Stimulated activated CD4-positive, alpha-beta T cell treated with anti-CD3 and anti-CD28 coated beads, Interleukin-2, amount 100 ng/mL, for 4 hours (primary cell): ENCODE measurements around the gene FOXN1.
"Not testable (repeated sequence)": the region's sequence is repeated elsewhere in the genome, so short reads cannot be mapped to it uniquely, and the experiment has no call there.

Experiments used
- DNase-seq: peaks from one replicate; pipeline ENCODE4 v3.0.0-alpha.2; 2020; ENCODE audit warnings: low read depth

The FOXN1 gene

DNA sequence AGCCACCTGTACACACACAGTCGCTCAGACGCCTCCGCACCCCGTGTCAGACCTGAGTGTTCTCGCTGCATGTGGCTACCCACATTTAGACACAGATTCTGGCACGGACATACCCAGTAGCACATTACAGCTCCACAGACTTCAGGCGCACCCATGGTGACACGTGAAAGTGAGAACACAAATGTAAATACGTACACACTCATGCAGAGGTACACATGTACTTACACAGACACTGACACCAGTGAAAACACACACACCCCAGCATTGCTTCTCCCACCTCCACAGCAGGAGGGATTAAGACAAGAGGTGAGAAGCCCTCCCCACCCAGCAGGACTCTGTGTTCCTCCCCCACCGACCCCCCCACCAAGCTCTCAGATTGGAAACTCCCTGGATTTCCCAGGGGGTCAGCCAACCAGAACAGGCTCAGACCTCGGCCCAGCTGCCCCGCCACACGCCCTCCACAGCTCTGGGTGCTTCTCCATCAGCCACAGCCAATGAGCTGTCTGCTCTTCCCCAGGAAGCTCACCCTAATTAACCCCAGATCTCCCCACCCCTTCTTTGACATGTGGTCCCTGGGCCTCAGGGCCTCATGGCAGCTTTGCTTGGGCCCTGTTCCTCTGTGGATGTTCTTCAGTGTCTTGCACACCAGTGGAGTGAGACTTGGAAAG, 5.3 kb upstream of the FOXN1 start:
- no peak for DNase-seq

DNA sequence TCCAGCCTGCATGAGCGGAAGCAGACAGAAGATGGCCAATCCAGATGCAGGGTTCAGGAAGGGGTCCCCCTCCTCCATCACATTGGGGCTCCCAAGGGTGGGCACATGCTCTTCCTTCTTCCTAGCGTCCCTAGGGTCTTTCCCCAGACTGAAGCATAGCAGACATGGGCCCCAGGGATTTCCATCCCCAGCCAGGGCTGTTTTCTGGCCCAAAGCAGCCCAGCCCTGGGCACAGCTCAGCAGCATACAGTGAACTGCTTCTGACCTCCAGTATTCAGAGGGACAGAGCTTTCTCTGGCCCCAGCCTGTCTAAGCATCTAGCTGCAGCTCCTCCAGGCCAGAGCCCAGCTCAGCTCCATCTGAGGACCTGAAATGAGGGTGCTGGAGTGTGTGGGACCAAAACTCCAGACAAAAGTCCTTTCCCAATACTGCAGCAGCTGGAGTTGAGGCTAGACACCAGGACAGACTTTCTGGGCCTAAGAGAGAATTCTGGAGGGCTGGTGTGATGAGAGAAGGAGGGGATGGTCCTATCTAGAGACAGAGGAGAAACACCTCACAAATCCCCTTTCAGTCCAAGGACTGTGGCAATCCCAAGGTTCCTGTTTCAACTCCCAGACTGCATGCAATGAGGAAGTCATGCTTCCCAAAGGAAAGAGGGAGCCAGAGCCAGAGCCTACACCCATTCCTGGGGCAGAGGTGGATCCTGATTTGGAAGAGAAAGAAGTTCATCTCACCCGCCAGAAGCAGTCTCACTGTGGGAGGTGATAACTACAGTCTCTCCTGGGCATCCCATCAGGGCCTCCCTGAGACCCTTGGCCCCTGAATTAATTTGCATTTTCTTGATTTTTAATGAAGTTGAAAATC, 4.5 kb upstream of the FOXN1 start:
- DNase-seq: no peak

DNA sequence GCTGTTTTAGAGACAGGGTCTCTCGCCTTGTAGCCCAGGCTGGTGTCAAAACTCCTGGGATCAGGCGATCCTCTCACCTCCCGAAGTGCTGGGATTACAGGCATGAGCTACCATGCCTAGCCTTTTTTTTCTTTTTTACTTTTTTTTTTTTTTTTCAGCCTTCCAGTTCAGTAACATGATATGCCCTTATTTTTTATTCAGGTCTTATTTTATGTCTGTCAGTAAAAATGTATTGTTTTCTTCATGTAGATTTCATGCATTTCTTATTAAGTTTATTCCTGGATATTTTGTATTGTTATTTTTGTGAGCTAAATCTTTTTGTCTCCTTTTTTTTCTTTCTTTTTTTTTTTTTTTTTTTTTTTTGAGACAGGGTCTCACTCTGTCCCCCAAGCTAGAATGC, 2.7 kb upstream of the FOXN1 start:
- no peak for DNase-seq

DNA sequence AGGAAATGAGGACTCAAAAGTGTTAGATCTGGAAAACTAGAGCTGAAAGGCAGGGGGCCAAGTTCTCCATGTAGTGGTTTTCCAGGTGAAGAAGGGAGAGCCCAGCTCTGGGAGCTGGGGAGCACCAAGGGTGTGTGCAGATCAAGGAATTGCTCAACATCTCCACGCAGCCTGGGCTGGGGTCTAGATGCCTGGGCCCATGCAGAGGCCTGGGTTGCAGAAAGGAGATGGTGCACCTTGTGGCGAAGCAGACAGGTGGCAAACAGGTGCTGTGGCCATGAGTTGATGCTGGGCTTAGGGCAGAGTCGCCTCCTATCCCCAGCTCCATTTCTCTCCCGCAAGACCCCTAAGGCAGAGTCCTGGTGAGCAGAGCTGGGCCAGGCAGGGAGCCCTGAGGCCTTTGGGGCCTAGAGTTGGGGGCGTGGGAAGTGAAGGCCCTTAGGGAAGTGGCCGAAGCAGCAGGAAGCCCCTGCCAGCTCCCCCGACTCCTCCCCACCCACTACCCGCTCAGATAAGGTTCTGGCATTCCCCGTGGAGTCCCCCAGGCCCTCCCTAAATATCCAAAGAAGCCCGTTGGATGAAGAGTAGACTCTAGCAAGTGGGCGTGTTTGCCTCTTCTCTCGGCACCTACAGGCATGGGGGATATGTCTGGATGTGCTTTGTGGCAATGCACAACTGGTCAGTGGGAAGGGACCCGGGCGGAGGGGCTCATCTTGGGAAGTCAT, 777 bp downstream of the FOXN1 start:
- no peak for DNase-seq

DNA sequence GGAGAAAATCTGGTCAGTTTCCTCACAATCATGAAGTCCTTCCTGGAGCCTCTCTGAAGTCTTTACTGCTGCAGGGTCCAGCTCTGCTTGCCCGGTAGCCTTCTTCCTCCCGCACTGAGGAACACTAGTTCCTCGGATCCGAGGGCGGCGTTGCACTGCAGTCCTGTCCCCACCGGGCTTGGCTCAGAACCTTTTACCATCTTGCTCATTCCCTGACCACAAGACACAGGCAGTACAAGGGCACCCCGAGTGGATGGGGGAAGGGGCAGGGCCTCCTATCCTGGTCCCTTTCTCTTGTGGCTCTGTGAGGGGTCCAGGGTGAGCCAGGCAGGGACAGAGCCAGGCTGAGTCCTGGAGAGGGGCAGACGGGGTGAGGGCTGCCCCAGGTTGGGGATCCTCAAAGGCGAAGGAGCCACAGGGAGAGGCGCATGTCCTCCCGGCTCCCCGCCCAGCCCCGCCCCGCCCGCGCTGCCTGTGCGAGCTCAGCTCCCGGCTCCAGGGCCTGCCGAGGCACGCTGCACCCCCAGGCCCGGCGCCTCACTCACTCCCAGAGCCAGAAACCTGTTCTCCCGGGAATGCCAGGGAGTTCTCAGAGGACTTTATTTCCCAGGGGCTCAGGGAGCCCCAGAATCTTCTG, 1.5 kb downstream of the FOXN1 start:
- DNase-seq: no peak

DNA sequence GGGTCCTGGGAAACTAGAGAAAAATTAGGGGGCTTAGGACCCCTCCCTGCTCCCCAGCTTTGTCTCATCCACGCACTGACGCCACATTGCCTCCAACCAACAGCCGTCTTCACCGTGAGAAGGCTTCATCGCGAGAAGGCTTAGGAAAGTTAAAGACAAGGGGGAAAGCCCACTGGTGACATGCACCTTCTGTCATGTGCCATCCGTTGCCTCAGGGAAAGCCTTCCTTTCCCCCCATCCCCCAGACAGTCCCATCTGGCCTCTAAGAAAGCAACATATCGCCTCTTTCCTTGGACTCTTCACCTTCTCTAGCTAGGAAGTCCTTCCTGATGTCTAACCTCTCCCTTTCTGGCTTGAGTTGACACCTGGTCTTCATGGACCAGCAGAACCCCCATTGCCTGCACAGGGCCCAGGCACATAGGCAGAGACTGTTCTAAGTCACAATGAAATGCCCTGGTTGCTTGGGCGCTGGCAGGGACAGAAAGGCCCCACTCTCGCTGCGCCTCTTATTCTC, 2.1 kb downstream of the FOXN1 start:
- DNase-seq: no peak

DNA sequence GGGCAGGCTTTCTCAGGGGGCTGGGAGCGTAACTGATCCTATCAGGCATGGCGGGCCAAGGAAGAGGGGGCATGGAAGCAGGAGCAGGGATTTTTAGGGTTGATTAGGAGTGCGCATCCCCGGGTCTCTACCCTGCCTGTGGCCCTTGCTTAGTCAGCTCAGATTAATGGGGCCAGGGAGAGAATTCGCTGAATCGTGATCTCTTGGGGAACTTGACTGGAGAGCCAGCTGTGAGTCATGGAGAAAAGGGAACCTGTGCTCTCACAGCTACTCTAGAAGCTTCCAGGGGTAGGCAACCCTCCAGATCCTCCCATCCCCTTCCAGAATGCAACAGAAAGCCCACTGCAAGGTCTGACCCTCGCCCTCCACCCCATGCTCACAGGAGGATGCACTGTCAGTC, 3.6 kb downstream of the FOXN1 start:
- DNase-seq: no peak

DNA sequence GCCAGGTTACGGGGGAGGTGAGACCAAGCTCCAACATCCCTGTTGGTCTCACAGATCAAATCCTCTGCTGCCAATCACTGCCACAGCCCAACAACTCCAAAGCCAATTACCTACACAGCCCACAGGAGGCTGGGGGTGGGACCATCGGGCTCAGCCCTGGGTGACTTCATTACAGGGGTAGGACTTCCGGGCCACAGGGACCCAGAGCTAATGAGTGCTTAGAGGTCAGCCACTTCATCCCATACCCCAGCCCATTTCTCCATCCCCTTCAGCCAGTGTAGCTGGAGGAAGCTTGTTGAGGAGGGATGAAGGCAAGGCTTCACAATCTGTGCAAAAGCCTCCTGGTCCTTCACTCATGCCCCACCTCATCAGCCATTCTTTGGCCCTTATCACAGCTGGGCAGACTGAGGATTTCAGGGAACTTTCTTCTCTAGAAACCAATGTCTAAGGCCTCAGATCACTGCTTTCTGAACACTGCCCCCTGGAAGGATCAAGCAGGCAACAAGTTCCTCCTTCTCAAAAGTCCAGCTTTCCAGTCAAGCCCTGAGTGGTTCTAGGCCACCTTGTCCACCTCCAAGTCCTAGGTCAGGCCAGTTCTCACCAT, 5.8 kb downstream of the FOXN1 start:
- no peak for DNase-seq

DNA sequence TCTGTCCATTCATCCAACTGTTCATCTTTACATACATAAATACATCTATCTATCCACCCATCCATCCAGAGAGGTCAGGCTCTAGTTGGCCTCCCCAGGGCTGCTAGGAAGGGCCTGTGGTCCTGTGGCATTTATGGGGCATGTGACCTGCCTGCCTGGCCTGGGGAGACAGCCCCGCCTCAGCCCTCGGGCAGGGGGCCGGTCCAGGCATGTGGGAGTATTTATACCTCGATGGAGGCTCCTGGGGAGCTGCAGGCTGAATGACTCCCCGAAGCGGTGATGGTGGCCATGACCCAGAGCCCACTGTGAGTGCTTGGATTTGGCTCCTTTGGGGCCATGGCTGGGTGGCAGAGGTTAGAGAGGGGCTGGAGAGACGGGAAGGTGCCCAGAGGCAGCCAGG, 7.3 kb downstream of the FOXN1 start:
- no peak for DNase-seq

DNA sequence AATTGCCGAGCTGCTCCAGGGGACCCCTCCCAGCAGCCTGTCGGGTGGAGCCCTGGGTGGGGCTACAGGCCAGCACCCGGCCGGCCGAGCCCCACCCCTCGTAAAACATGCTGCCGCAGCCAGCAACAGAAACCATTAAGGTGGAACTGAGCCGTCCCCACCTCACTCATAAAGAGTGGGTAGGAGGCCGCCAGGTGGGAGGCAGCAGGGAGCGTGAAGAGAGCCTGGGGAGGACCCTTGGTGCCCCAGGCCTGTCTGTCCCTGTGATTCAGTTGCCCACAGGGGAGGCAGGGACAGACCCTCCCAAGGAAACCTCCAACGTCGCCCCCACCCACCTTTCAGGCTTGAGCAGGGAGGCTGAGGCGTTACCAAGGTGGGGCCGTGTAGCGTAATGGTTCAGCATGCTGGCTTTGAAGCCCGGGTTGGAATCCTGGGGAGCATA, 8.4 kb downstream of the FOXN1 start:
- no peak for DNase-seq

DNA sequence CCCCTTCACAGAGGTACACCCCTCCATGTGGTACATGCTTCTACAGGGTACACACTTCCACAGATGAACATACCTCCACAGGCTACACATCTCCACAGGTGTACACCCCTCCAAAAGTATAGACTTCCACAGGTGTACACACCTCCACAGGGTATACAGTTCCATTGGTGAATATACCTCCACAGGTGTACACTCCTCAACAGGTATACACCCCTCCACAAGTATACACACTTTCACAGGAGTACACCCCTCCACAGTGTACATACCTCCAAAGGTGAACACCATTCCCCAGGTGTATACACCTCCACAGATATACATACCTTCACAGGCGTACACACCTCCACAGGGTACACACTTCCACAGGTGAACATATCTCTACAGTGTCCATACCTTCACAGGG, 9.4 kb downstream of the FOXN1 start:
- no peak for DNase-seq

DNA sequence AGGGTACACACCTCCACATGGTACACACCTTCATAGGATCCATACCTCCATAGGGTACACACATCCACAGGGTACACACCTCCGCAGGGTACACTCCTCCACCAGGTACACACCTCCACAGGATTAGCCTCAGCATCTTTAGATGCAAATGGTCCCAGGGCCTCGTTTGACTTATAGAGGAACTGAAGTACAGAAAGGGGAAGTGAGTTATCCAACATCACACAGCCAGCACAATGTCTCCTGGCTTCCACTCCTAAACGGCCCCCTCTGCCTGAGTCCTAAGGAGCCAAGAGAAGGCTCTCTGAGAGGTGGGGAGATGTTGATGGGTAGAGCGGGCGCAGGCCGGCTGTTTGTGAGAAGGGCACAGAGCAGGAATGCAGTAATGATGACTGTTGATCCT, 12.0 kb downstream of the FOXN1 start:
- DNase-seq: no peak

DNA sequence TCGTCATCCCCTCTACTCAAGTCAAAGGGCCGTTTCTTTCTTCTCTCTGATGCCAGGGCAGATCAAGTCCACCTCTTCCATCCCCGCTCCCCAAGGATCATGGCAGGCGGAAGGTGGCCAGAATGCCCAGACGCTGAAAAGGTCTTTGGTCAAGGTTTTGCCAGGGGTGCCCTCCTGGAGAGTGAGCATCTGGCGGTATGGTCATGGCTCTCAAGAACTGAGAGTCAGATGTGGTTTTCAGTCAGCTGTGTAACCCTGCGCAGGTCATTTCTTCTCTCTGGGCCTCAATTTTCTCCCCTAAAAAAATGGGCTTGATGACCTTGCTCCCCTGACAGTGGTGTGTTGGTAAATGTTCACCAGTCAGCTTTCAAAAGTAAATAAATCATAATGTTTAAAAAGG, 12.4 kb downstream of the FOXN1 start:
- no peak for DNase-seq

DNA sequence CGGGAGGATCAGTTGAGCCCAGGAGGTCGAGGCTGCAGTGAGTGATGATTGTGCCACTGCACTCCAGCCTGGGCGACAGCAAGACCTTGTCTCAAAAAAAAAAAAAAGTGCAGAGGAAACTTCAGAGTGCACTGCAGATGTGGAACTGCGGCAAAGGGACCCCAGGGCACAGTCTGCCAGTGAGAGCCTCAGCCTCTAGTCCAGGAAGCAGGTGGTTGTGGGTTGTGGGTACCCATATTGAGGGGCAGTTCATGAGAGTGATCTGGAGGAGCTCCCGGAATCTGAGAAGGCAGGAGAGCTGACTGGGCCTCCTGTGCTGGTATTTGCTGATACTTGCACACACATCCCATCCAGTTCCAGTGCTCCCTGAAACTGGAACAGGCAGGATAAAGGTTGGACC, 13.1 kb downstream of the FOXN1 start:
- no peak for DNase-seq

DNA sequence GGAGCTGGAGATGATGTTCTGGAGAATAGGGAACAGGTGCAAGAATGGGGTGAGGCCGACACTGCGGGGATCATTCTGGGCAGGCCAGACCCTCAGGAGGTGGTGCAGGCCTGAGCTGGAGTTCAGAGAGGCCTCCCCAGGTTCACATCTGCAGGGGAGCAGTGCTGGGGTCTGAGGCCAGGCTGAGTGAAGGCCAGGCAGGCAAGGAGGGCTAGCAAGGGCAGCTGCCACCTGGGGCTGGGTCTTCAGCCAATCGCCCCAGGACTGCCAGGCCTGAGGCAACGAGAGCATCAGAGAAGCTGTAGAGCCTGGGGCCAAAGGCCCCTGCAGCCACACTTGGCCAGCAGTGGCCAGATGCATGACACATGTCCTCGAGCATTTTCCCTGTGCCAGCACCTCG, 14.5 kb downstream of the FOXN1 start:
- no peak for DNase-seq

DNA sequence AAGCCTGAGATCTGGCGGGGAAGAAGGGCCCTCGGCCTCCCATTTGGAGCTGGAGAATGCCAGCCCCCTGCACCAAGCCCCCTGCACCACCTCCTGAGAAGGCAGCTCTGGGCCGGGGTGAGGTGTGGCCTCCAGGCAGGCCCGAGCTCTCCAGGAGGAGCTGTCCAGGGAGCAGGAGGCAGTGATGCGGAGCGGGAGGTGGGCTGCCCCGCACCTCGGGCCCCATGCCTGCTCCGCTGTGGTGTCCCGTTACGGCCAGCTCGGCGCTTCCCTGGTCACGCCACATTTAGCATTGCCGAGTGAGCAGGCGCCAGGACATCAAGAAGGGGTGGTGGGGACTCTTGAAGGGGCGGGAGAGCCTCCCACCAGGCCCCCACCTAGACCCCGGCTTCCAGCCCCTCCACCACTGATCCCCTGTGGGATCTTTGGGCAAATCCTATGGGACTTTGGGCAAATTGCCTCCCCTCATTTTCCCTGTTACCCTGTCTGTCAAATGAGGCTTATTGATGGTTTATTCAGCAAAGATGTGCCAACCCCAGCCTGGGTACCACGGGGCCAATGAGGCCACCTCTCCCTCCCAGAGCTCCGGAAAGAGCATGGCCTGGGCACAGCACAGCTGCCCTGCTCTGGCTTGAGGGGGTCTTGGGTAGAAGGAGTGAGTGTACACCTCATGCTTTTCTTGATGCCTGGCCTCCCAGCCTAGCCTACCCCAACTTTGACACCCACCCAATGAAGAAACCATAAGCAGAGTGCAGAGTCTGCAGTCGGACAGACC, 15.3 kb downstream of the FOXN1 start:
- DNase-seq: no peak

DNA sequence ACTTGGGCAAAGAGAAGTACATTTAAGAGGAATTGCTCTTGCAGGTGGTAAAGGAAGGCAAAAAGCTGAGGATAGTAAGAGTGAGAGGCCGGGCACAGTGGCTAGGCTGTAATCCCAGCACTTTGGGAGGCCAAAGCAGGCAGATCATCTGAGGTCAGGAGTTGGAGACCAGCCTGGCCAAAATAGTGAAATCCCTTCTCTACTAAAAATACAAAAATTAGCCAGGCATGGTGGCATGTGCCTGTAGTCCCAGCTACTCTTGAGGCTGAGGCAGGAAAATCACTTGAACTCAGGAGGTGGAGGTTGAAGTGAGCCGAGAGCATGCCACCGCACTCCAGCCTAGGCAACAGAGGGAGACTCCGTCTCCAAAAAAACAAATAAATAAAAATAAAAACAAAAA, 16.1 kb downstream of the FOXN1 start:
- not testable (repeated sequence) for DNase-seq

DNA sequence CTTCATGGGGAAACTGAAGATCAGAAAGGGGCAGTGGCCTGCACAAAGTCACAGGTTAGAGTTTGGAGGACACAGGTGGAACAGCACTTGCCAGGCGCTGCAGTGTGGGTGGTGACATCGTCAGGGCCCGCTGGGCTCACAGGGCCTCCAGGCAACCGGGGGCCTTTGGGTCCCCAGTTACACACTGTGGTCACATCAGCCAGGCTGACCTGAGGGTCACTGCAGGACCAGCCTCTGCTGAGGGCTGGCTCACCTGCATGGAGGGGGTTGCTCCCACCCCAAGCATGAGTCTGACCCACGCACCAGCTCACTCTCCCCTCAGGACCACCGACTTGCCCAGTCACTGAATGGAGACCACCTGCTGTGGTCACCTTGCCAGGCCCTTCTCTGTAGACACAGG, 17.0 kb downstream of the FOXN1 start:
- no peak for DNase-seq

DNA sequence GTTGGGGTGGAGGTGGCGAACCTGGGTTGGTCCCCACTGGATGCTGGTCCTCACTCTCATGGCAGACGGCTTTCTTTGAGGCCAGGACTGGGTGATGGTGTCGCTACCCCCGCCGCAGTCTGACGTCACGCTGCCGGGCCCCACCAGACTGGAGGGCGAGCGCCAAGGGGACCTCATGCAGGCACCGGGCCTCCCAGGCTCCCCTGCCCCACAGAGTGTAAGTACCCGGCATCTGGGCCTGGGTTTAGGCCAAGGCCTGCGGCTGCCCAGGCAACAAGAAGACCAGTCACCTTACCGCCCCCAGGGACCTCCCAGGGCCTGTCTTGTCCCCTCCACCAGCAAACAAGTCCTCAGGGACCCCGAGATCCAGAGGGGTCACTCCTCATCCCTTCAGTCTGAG, 17.7 kb downstream of the FOXN1 start:
- DNase-seq: no peak

DNA sequence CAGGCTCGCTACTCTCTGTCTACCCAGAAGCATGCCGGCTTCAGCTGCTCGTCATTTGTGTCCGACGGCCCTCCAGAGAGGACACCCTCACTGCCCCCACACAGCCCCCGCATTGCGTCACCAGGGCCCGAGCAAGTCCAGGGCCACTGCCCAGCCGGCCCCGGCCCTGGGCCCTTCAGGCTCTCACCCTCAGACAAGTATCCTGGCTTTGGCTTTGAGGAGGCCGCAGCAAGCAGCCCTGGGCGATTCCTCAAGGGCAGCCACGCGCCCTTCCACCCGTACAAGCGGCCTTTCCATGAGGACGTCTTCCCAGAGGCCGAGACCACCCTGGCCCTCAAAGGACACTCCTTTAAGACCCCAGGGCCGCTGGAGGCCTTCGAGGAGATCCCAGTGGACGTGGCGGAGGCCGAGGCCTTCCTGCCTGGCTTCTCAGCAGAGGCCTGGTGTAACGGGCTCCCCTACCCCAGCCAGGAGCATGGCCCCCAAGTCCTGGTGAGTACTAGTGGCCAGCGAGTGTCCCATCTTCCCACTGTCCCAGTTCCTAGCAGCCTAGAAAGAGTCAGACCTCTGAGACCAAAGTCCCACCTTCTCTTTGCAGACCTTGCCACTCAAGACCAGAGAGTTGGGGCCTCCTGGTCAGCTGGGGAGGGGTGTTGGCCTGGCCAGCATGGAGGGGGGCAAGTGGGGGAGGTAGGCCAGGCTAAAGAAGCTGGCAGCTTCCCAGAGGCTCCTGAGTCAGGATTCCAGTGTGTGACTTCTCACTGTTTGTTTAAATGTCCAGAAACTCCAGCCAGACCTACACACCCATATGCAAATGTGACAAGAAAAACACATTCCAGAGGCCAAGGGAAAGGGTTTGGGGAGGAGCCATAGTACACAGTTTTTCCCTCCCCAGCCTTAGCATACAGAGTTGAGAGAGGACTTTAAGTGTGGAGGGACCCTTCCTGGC, 18.6 kb downstream of the FOXN1 start:
- no peak for DNase-seq
